BLaER1 (cell line): ENCODE data around the gene DDX24.

Experiments used
- H3K27ac ChIP-seq: shearing (Covaris generic); formaldehyde crosslinking; 2 replicates; pipeline ENCODE4 v1.8.1; 2022
- H3K27me3 ChIP-seq: shearing (Covaris generic); formaldehyde crosslinking; 2 replicates; pipeline ENCODE4 v1.8.1; 2022
- H3K36me3 ChIP-seq: shearing (Covaris generic); formaldehyde crosslinking; 2 replicates; pipeline ENCODE4 v1.8.1; 2022
- H3K4me1 ChIP-seq: shearing (Covaris generic); formaldehyde crosslinking; 2 replicates; pipeline ENCODE4 v1.8.1; 2022
- H3K4me2 ChIP-seq: shearing (Covaris generic); formaldehyde crosslinking; 2 replicates; pipeline ENCODE4 v1.8.1; 2022
- H3K4me3 ChIP-seq: shearing (Covaris generic); formaldehyde crosslinking; 2 replicates; pipeline ENCODE4 v1.8.1; 2022
- H3K9ac ChIP-seq: shearing (Covaris generic); formaldehyde crosslinking; 2 replicates; pipeline ENCODE4 v1.8.1; 2022
- H3K9me3 ChIP-seq: shearing (Covaris generic); formaldehyde crosslinking; 2 replicates; pipeline ENCODE4 v1.8.1; 2022
- H4K20me1 ChIP-seq: shearing (Covaris generic); formaldehyde crosslinking; 2 replicates; pipeline ENCODE4 v1.8.1; 2022
- Cebpa-rat ChIP-seq: shearing (Covaris generic); IDR thresholded peaks from 2 replicates; pipeline ENCODE4 v1.8.1; 2022

DDX24 gene

GRCh38 chr14:94026889-94027469 lies 54.0 kb downstream of the DDX24 start:
- peak overlapping the region; percentile 58; the same call in 1 of the 2 replicates for H3K9ac ChIP-seq
- peak overlapping the region; percentile 66 for H3K4me3 ChIP-seq
- no peaks in the 10 kb centered on the region for H4K20me1 ChIP-seq
- H3K36me3 ChIP-seq = no peaks in the 10 kb centered on the region
- H3K9me3 ChIP-seq = no peaks in the 10 kb centered on the region
- no peak for TF ChIP-seq Cebpa-rat
- H3K4me2 ChIP-seq = peak overlapping the region; percentile 79
- H3K27me3 ChIP-seq = no peaks in the 10 kb centered on the region
- H3K27ac ChIP-seq = no peak overlapping the region
- H3K4me1 ChIP-seq = peaks cover 43% of the 10 kb centered on the region

DNA sequence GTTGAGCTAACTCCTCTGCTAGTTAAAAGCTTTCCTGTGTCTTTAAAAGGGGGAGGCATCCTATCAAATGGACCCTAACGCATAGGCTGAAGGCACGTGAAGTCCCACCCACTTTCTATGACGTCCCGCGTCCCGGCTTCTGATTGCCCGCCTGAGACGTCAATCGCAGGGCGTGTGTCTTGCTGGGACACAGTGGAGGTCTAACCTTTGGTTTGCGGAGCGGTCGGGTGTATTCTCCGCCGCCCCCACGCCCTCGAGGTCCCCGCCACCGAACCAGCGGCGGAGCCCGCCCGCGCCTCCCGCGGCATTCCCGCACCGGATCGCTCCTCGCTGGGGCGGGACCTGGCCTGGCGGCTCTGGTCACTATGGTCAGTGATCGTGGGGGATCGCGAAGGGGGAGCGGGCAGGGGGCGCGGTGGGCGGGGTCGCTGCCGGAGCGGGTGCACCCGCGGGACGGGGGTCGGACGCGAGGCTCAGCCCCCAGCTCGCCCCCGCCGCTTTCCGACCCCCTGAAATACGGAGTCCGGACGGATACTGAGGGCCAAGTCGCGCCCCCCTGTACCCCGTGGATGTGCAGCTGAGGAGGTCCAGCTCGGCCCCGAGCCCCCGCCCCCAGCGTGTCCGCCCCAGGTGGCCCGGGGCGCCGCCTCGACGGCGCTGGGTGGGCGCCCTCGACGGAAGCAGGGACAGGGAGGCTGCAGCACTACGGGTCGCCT lies 54.7 kb downstream of the DDX24 start, which contains the start of gene OTUB2:
OTUB2 (plus strand) TSS at position 168 of the 716 bp plus-strand sequence; CDS start at position 366, 198 bp downstream.
- Histone ChIP-seq H3K4me3 (peak within 1 kb of the TSS; percentile 66), H3K4me2 (peak within 1 kb of the TSS; percentile 79), H3K27ac (no peak within 1 kb of the TSS), H3K9me3 (no peaks in the 10 kb centered on the region), H3K4me1 (peaks cover 49% of the 10 kb centered on the region), H3K9ac (peak within 1 kb of the TSS; percentile 58; the same call in 1 of the 2 replicates), H4K20me1 (no peaks in the 10 kb centered on the region; the same call in 1 of the 2 replicates), H3K27me3 (no peaks in the 10 kb centered on the region), H3K36me3 (no peaks in the 10 kb centered on the region)
- TF ChIP-seq Cebpa-rat = no peak

DNA sequence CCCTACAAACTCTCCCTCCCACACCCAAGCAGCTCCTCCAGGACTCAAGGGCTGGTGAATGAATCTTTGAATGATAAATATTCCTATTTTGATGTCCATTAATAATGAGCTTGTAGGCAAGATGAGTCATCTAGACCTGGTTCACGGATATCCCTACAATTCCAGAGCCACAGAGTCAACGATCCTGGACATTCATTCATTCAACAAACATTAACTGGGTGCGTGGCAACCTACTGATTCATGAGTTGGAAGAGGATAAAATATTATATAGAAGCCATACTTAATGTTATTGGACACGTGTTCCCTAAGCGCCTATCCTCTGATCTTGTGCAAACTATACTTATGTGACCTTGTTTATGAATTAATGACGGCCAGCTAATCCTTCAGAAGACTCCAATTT lies 55.3 kb downstream of the DDX24 start:
- Histone ChIP-seq H3K36me3 (no peaks in the 10 kb centered on the region), H3K4me2 (peak overlapping the region; percentile 79; the same call in 1 of the 2 replicates), H4K20me1 (no peaks in the 10 kb centered on the region; the same call in 1 of the 2 replicates), H3K9me3 (no peaks in the 10 kb centered on the region), H3K27ac (no peak overlapping the region), H3K27me3 (no peaks in the 10 kb centered on the region), H3K9ac (no peak overlapping the region), H3K4me3 (no peak overlapping the region), H3K4me1 (peaks cover 54% of the 10 kb centered on the region)
- TF ChIP-seq Cebpa-rat = no peak

- Histone ChIP-seq H3K27ac (no peak overlapping the region), H3K4me3 (no peak overlapping the region), H3K4me2 (no peak overlapping the region), H3K36me3 (no peaks in the 10 kb centered on the region), H4K20me1 (no peaks in the 10 kb centered on the region; the same call in 1 of the 2 replicates), H3K9ac (no peak overlapping the region), H3K4me1 (peaks cover 54% of the 10 kb centered on the region), H3K9me3 (no peaks in the 10 kb centered on the region), H3K27me3 (no peaks in the 10 kb centered on the region)
- no peak for TF ChIP-seq Cebpa-rat
Observed at GRCh38 chr14:94024549-94024948, 56.5 kb downstream of the DDX24 start.

GRCh38 chr14:94022532-94023411 lies 58.2 kb downstream of the DDX24 start:
- Histone ChIP-seq H3K4me3 (no peak overlapping the region), H3K27me3 (no peaks in the 10 kb centered on the region), H3K4me2 (peak overlapping the region; percentile 60), H3K27ac (no peak overlapping the region), H3K4me1 (peaks cover 36% of the 10 kb centered on the region), H3K36me3 (no peaks in the 10 kb centered on the region), H3K9ac (no peak overlapping the region), H3K9me3 (no peaks in the 10 kb centered on the region), H4K20me1 (no peaks in the 10 kb centered on the region; the same call in 1 of the 2 replicates)
- no peak for TF ChIP-seq Cebpa-rat

DNA sequence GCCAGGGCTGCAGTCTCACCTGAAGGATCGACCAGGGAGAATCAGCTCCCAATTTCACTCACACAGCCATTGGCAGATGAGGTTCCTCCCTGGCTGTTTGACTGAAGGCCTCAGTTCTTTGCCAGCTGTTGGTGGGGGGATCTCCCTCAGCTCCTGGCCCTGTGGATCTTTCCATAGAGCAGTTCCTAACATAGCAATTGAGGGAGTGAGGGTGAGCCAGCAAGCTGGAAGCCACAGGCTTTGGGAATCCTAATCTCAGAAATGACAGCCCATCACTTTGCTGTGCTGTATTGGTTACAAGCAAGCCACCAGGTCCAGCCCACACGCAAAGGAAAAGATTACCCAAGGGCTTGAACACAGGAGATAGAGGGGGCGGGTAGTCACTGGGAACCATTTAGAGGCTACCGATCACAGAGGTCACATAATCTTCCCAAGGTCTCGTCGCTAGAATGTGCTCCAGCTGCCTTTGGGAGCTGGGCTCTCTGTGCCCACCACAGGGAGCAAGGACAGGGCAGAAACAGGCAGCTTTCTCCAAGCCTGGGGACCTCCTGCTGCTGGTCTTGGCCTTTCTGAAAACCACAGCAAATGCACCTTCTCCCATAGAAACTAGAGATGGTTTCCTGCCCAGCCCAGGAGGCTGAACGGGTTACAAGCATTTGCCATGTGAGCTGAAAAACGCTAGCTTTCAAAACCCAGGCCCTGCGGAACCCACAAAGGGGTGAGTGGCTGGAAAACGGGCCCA lies 59.4 kb downstream of the DDX24 start:
- Histone ChIP-seq H3K9me3 (no peaks in the 10 kb centered on the region), H3K4me3 (no peak overlapping the region), H4K20me1 (no peaks in the 10 kb centered on the region; the same call in 1 of the 2 replicates), H3K4me2 (peak overlapping the region; percentile 60), H3K27me3 (no peaks in the 10 kb centered on the region), H3K9ac (no peak overlapping the region), H3K36me3 (no peaks in the 10 kb centered on the region), H3K4me1 (peaks cover 26% of the 10 kb centered on the region), H3K27ac (no peak overlapping the region)
- no peak for TF ChIP-seq Cebpa-rat

GRCh38 chr14:94021001-94021400 lies 60.0 kb downstream of the DDX24 start:
- no peaks in the 10 kb centered on the region for H3K27me3 ChIP-seq
- no peaks in the 10 kb centered on the region for H3K36me3 ChIP-seq
- no peak overlapping the region for H3K27ac ChIP-seq
- no peak overlapping the region for H3K9ac ChIP-seq
- H3K4me1 ChIP-seq = peaks cover 26% of the 10 kb centered on the region
- H3K4me2 ChIP-seq = peak overlapping the region; percentile 60
- no peaks in the 10 kb centered on the region for H3K9me3 ChIP-seq
- no peak overlapping the region for H3K4me3 ChIP-seq
- no peak for TF ChIP-seq Cebpa-rat
- no peaks in the 10 kb centered on the region; the same call in 1 of the 2 replicates for H4K20me1 ChIP-seq

DNA sequence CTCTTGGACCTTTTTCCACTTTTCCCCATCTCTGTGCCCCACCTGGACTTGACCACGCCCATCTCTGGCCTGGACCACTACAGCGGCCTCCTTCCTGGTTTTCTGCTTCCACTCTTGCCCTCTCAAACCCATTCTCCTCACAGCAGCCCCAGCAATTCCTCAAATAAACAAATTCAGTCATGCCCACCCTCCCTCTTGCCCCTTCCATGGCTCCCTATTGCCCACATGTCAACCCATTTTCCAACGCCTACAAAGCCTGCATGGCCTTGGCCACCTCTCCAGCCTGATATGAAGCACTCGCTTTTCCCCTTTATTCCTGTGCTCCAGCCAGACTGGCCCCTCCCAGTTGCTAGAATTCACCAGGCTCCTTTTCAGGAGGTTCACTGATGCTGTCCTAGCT lies 60.7 kb downstream of the DDX24 start:
- Histone ChIP-seq H3K4me2 (no peak overlapping the region), H3K4me3 (no peak overlapping the region), H3K36me3 (no peaks in the 10 kb centered on the region), H3K9ac (no peak overlapping the region), H3K4me1 (peaks cover 26% of the 10 kb centered on the region), H3K27me3 (no peaks in the 10 kb centered on the region), H3K9me3 (no peaks in the 10 kb centered on the region), H4K20me1 (no peaks in the 10 kb centered on the region; the same call in 1 of the 2 replicates), H3K27ac (no peak overlapping the region)
- no peak for TF ChIP-seq Cebpa-rat

DNA sequence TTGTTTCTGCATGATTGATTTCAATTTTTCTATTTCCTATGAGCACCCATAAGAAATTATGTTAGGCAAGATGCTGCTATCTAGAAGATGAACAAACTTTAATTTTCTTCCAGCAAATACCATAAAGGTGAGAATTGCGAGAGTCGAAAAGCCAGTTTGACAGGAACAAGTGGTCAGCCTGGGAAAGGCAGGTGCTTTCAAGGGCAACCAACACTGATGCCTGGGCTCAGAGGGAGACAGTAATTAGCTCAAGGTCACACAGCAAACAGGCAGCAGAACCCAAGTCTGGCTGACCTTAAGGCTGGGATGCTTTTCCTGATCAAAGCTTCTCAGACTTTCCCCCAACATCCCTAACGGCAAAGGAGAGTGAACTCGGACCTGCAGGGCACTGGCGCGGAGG lies 61.7 kb downstream of the DDX24 start:
- Histone ChIP-seq H3K4me1 (peaks cover 26% of the 10 kb centered on the region), H3K4me2 (no peak overlapping the region), H3K27me3 (no peaks in the 10 kb centered on the region), H3K36me3 (no peaks in the 10 kb centered on the region), H4K20me1 (no peaks in the 10 kb centered on the region; the same call in 1 of the 2 replicates), H3K27ac (no peak overlapping the region), H3K4me3 (no peak overlapping the region), H3K9me3 (no peaks in the 10 kb centered on the region), H3K9ac (no peak overlapping the region)
- TF ChIP-seq Cebpa-rat = no peak
